ENCODE data around the gene PTPN5.

Gene PTPN5

DNA sequence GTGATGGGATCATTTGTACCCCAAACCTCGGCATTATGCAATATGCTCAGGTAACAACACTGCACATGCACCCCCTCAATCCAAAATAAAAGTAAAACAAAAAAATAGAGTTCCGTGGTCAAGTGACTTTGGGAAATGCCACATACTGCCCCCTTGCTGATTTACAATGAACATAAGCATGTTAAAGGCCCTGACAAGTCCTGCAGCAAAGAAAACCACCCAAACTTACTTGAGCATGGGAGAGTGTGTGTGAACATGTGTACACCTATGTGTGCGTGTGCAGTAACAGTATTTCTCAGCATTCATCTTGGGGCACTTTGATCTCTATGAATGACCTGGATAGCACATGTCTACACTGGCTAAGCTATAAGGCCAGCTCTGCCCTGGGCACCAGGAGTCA, 49.8 kb downstream of the PTPN5 start:
- Histone ChIP-seq H3K79me2 (ENCODE audit: low read length) (no peaks in the 10 kb centered on the region), H3K9ac (ENCODE audit: low read length) (no peak overlapping the region), H3F3A (ENCODE audit: insufficient read depth, low read length) (no peaks in the 10 kb centered on the region), H3K4me3 (ENCODE audit: low read length) (no peak overlapping the region), H3K4me2 (ENCODE audit: low read depth, low read length) (no peak overlapping the region), H3K9me2 (replicated peaks; ENCODE audit: insufficient read depth, low read length) (no peaks in the 10 kb centered on the region), H3K27ac (ENCODE audit: low read length) (no peak overlapping the region), H2AFZ (ENCODE audit: low read length) (no peak overlapping the region), H3K4me1 (ENCODE audit: low read length) (peaks cover 8% of the 10 kb centered on the region; the same call in 1 of the 2 replicates), H3K27me3 (replicated peaks; ENCODE audit: insufficient read depth, low read length) (no peaks in the 10 kb centered on the region), H3K9me3 (replicated peaks; ENCODE audit: insufficient read depth, low read length) (no peaks in the 10 kb centered on the region), H3K36me3 (replicated peaks; ENCODE audit: insufficient read depth, low read length) (no peaks in the 10 kb centered on the region), H4K20me1 (ENCODE audit: insufficient read depth, low read length) (no peaks in the 10 kb centered on the region)
- no peak for DNase-seq
- TF ChIP-seq EZH2phosphoT487 (IDR thresholded peaks at IDR 0.05; ENCODE audit: low read length), result no peak
- TF ChIP-seq, protein P1, sequence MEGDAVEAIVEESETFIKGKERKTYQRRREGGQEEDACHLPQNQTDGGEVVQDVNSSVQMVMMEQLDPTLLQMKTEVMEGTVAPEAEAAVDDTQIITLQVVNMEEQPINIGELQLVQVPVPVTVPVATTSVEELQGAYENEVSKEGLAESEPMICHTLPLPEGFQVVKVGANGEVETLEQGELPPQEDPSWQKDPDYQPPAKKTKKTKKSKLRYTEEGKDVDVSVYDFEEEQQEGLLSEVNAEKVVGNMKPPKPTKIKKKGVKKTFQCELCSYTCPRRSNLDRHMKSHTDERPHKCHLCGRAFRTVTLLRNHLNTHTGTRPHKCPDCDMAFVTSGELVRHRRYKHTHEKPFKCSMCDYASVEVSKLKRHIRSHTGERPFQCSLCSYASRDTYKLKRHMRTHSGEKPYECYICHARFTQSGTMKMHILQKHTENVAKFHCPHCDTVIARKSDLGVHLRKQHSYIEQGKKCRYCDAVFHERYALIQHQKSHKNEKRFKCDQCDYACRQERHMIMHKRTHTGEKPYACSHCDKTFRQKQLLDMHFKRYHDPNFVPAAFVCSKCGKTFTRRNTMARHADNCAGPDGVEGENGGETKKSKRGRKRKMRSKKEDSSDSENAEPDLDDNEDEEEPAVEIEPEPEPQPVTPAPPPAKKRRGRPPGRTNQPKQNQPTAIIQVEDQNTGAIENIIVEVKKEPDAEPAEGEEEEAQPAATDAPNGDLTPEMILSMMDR (IDR thresholded peaks at IDR 0.05; ENCODE audit: low read length), result peak; percentile 14; the same call in 1 of the 2 replicates

DNA sequence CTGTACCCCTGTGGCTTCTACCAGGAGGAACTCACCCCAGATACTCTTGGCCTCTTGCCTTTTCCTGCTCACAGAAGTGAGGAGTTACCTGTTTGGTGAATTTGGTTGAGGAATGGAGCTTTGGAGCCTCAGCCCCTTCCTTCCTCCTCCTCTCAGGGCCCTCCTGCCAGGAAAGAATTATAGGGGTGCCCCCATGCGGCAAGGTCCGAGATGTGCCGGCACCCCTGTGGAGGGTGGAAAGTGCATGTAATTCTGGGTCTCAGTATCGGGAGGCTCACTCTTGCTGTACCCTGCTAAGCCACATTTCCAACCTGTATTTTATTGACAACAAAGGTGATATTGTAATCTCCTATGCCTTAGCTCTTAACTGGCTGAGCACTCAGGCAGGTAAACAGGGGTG, 51.9 kb downstream of the PTPN5 start:
- Histone ChIP-seq H3K27ac (ENCODE audit: low read length) (no peak overlapping the region), H3K9me2 (replicated peaks; ENCODE audit: insufficient read depth, low read length) (no peaks in the 10 kb centered on the region)

DNA sequence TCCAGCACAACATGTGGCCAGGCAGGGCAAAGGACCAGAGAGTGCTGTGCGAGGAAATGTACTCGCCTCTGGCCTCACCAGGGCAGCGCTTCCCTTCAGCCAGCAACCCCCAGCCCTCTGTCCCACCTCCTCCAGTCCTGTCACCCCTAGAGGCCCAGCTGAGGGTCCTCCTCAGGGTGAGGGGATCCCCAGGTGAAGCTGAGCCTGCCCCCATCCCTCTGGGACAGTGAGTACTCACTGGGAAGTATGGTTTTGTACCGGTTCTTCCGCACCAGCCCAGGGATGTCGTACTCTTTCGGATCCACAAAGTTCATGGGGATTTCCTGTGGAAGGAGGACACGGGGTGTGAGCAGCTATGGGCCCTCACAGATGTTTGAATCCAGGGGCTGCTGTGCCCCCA, 54.0 kb downstream of the PTPN5 start:
- TF ChIP-seq EZH2 (optimal IDR thresholded peaks at IDR 0.05; ENCODE audit: low read depth, low read length) (no peak), EZH2phosphoT487 (IDR thresholded peaks at IDR 0.05; ENCODE audit: low read length) (no peak)
- TF ChIP-seq, protein P1 (IDR thresholded peaks at IDR 0.05; ENCODE audit: low read length), result no peak
- Histone ChIP-seq H3K9ac (ENCODE audit: low read length) (no peak overlapping the region), H3K27ac (ENCODE audit: low read length) (no peak overlapping the region)

More for the DNA sequence above, 51.9 kb downstream of the PTPN5 start:
- TF ChIP-seq EZH2phosphoT487 (IDR thresholded peaks at IDR 0.05; ENCODE audit: low read length), result no peak
- Histone ChIP-seq H3K27me3 (replicated peaks; ENCODE audit: insufficient read depth, low read length) (no peaks in the 10 kb centered on the region), H3F3A (ENCODE audit: insufficient read depth, low read length) (no peaks in the 10 kb centered on the region), H3K79me2 (ENCODE audit: low read length) (no peaks in the 10 kb centered on the region), H2AFZ (ENCODE audit: low read length) (no peak overlapping the region), H4K20me1 (ENCODE audit: insufficient read depth, low read length) (no peaks in the 10 kb centered on the region), H3K4me1 (ENCODE audit: low read length) (peaks cover 8% of the 10 kb centered on the region; the same call in 1 of the 2 replicates), H3K9me3 (replicated peaks; ENCODE audit: insufficient read depth, low read length) (no peaks in the 10 kb centered on the region), H3K36me3 (replicated peaks; ENCODE audit: insufficient read depth, low read length) (no peaks in the 10 kb centered on the region), H3K4me2 (ENCODE audit: low read depth, low read length) (no peak overlapping the region), H3K4me3 (ENCODE audit: low read length) (no peak overlapping the region), H3K9ac (ENCODE audit: low read length) (no peak overlapping the region)
- DNase-seq, result no peak

DNA sequence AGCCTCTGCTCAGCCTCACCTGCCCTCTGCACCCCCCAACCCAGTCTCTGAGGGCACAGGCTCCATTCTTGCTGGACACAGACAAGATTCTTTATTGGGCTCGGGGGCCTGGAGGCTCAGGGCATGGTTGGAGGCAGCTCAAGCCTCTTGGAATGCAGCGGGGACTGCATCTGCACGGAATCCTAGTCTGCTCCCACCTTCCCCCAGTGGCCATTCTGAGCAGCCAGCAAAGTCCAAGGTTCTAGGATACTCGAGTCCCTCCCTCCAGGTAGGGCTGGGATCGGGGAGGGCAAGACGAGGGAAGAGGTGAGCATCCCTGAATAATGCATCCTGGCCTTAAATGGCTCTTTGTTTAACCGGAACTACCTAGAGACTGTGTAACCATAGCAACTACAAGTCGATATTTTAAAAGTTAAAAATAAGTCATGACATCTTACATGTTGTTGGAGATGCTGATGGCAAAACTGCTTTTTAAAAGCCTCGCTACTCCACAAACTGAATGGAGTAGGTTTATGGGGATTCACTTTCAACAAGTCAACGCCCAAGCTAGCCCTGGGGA, 54.9 kb downstream of the PTPN5 start:
- no peaks in the 10 kb centered on the region for H3F3A ChIP-seq (ENCODE audit: insufficient read depth, low read length)
- H3K9me2 ChIP-seq (replicated peaks; ENCODE audit: insufficient read depth, low read length), result no peaks in the 10 kb centered on the region
- no peak overlapping the region for H3K4me3 ChIP-seq (ENCODE audit: low read length)
- H3K9me3 ChIP-seq (replicated peaks; ENCODE audit: insufficient read depth, low read length), result no peaks in the 10 kb centered on the region
- H3K9ac ChIP-seq (ENCODE audit: low read length), result no peak overlapping the region
- no peaks in the 10 kb centered on the region for H4K20me1 ChIP-seq (ENCODE audit: insufficient read depth, low read length)
- H3K4me2 ChIP-seq (ENCODE audit: low read depth, low read length), result no peak overlapping the region
- H3K27ac ChIP-seq (ENCODE audit: low read length), result no peak overlapping the region
- no peaks in the 10 kb centered on the region for H3K27me3 ChIP-seq (replicated peaks; ENCODE audit: insufficient read depth, low read length)
- H3K36me3 ChIP-seq (replicated peaks; ENCODE audit: insufficient read depth, low read length), result no peaks in the 10 kb centered on the region
- no peaks in the 10 kb centered on the region for H3K79me2 ChIP-seq (ENCODE audit: low read length)
- DNase-seq, result no peak
- peaks cover 8% of the 10 kb centered on the region; the same call in 1 of the 2 replicates for H3K4me1 ChIP-seq (ENCODE audit: low read length)
- no peak overlapping the region for H2AFZ ChIP-seq (ENCODE audit: low read length)
- TF ChIP-seq EZH2phosphoT487 (IDR thresholded peaks at IDR 0.05; ENCODE audit: low read length) (no peak), EZH2 (optimal IDR thresholded peaks at IDR 0.05; ENCODE audit: low read depth, low read length) (no peak)
- TF ChIP-seq, protein P1 (IDR thresholded peaks at IDR 0.05; ENCODE audit: low read length), result no peak

More for the DNA sequence above, 54.0 kb downstream of the PTPN5 start:
- no peaks in the 10 kb centered on the region for H3K36me3 ChIP-seq (replicated peaks; ENCODE audit: insufficient read depth, low read length)
- H3K4me1 ChIP-seq (ENCODE audit: low read length), result peaks cover 8% of the 10 kb centered on the region; the same call in 1 of the 2 replicates
- H4K20me1 ChIP-seq (ENCODE audit: insufficient read depth, low read length), result no peaks in the 10 kb centered on the region
- H3K4me3 ChIP-seq (ENCODE audit: low read length), result no peak overlapping the region
- H3K9me2 ChIP-seq (replicated peaks; ENCODE audit: insufficient read depth, low read length), result no peaks in the 10 kb centered on the region
- H3K27me3 ChIP-seq (replicated peaks; ENCODE audit: insufficient read depth, low read length), result no peaks in the 10 kb centered on the region
- H3K79me2 ChIP-seq (ENCODE audit: low read length), result no peaks in the 10 kb centered on the region
- no peak overlapping the region for H3K4me2 ChIP-seq (ENCODE audit: low read depth, low read length)
- H3F3A ChIP-seq (ENCODE audit: insufficient read depth, low read length), result no peaks in the 10 kb centered on the region
- no peak overlapping the region for H2AFZ ChIP-seq (ENCODE audit: low read length)
- H3K9me3 ChIP-seq (replicated peaks; ENCODE audit: insufficient read depth, low read length), result no peaks in the 10 kb centered on the region
- DNase-seq, result no peak
